GM12875 (cell line): ENCODE data around the gene HYAL1.

Experiments used
- H3K4me3 ChIP-seq: one replicate; pipeline ENCODE4 v1.5.1; 2011; ENCODE audit warnings: low read depth, low read length, control low read depth
- CTCF ChIP-seq: IDR thresholded peaks from 2 replicates; pipeline ENCODE4 v1.5.1; 2011; ENCODE audit warnings: low read depth, mild to moderate bottlenecking, control low read depth, inconsistent platforms, low read length, moderate library complexity, borderline replicate concordance; ENCODE audit not compliant: insufficient read depth

HYAL1 gene

GRCh38 chr3:50333744-50334328 is 30.5 kb upstream of the HYAL1 start:
- no peak overlapping the region for H3K4me3 ChIP-seq

GRCh38 chr3:50331364-50331907 is 28.1 kb upstream of the HYAL1 start:
- TF ChIP-seq CTCF = no peak

More at GRCh38 chr3:50333744-50334328, 30.5 kb upstream of the HYAL1 start:
- TF ChIP-seq CTCF = no peak

GRCh38 chr3:50330330-50330729 is 27.0 kb upstream of the HYAL1 start:
- TF ChIP-seq CTCF = no peak
- H3K4me3 ChIP-seq = no peak overlapping the region

More at GRCh38 chr3:50331364-50331907, 28.1 kb upstream of the HYAL1 start:
- H3K4me3 ChIP-seq = no peak overlapping the region

GRCh38 chr3:50327943-50328691 is 24.7 kb upstream of the HYAL1 start, which contains the start of gene TUSC2:
TSS of gene TUSC2 (minus strand) at chr3:50328223. CDS start at chr3:50328099, 124 bp downstream.
- H3K4me3 ChIP-seq = peak within 1 kb of the TSS; percentile 81
- TF ChIP-seq CTCF = no peak

- peak overlapping the region; percentile 81 for H3K4me3 ChIP-seq
- no peak for TF ChIP-seq CTCF
These were observed 23.8 kb upstream of the HYAL1 start for GRCh38 chr3:50327129-50327528.

GRCh38 chr3:50326182-50326541 is 22.8 kb upstream of the HYAL1 start:
- TF ChIP-seq CTCF = no peak
- no peak overlapping the region for H3K4me3 ChIP-seq
